GM06990 (cell line): ENCODE data around the gene CACNA2D2.

ENCODE experiments used
- DNase-seq: peaks from one replicate; pipeline ENCODE4 v3.0.0-alpha.2; 2011; ENCODE audit not compliant: insufficient read length; ENCODE audit errors: extremely low read depth
- H3K27me3 ChIP-seq: replicated peaks from 2 replicates; pipeline ENCODE4 v1.6.0; 2011; ENCODE audit warnings: low read length; ENCODE audit not compliant: control insufficient read depth, insufficient read depth
- H3K36me3 ChIP-seq: 2 replicates; pipeline ENCODE4 v1.5.1; 2011; ENCODE audit warnings: low read length; ENCODE audit not compliant: control insufficient read depth, insufficient read depth
- H3K4me3 ChIP-seq: replicated peaks from 2 replicates; pipeline ENCODE4 v1.5.1; 2011; ENCODE audit warnings: low read depth, mild to moderate bottlenecking, control low read depth, low read length
- CTCF ChIP-seq: IDR thresholded peaks from 2 replicates; pipeline ENCODE4 v1.5.1; 2011; ENCODE audit warnings: low read length, control low read depth, mild to moderate bottlenecking, inconsistent platforms; ENCODE audit not compliant: insufficient read depth, poor library complexity, severe bottlenecking

CACNA2D2 gene

GRCh38 chr3:50333744-50334328 is 169.6 kb downstream of the CACNA2D2 start:
- DNase-seq: no peak
- Histone ChIP-seq H3K36me3 (peaks cover 30% of the 10 kb centered on the region), H3K4me3 (no peak overlapping the region), H3K27me3 (no peaks in the 10 kb centered on the region)
- no peak for TF ChIP-seq CTCF

GRCh38 chr3:50331364-50331907 is 172.0 kb downstream of the CACNA2D2 start:
- Histone ChIP-seq H3K4me3 (no peak overlapping the region), H3K36me3 (peaks cover 30% of the 10 kb centered on the region), H3K27me3 (no peaks in the 10 kb centered on the region)
- no peak for DNase-seq
- no peak for TF ChIP-seq CTCF

GRCh38 chr3:50330330-50330729 is 173.1 kb downstream of the CACNA2D2 start:
- TF ChIP-seq CTCF: no peak
- Histone ChIP-seq H3K4me3 (no peak overlapping the region), H3K36me3 (peaks cover 33% of the 10 kb centered on the region), H3K27me3 (no peaks in the 10 kb centered on the region)
- no peak for DNase-seq

GRCh38 chr3:50327943-50328691 is 175.3 kb downstream of the CACNA2D2 start, which contains the start of gene TUSC2:
TSS of gene TUSC2 (minus strand) at chr3:50328223. CDS start at chr3:50328099, 124 bp downstream.
- no peak for TF ChIP-seq CTCF
- H3K4me3 ChIP-seq: peak within 1 kb of the TSS; percentile 90
- peaks cover 30% of the 10 kb centered on the region for H3K36me3 ChIP-seq
- no peaks in the 10 kb centered on the region for H3K27me3 ChIP-seq
- peak; percentile 90 for DNase-seq

GRCh38 chr3:50327129-50327528 is 176.3 kb downstream of the CACNA2D2 start:
- DNase-seq: no peak
- Histone ChIP-seq H3K4me3 (peak overlapping the region; percentile 90), H3K27me3 (no peaks in the 10 kb centered on the region), H3K36me3 (peaks cover 26% of the 10 kb centered on the region)
- no peak for TF ChIP-seq CTCF
